Fibroblast of skin of left quadriceps (primary cell): ENCODE data around the gene RPS14.
A peak's percentile ranks its signal among the peaks of the same experiment; 100 is the strongest.
"Not testable (repeated sequence)": the region's sequence is repeated elsewhere in the genome, so short reads cannot be mapped to it uniquely, and the experiment has no call there.

ENCODE experiments used
- DNase-seq, 2 experiments: peaks; one replicate each; pipeline ENCODE4 v3.0.0-alpha.2; 2013; ENCODE audit warnings: low read depth in 2 of 2

The RPS14 gene

GRCh38 chr5:150481708-150481965, 32.1 kb upstream of the RPS14 start:
- DNase-seq = no peak

- DNase-seq = no peak
These were observed 29.9 kb upstream of the RPS14 start for GRCh38 chr5:150479416-150479815.

GRCh38 chr5:150476568-150476967, 27.0 kb upstream of the RPS14 start:
- DNase-seq = not testable (repeated sequence)

- peak in 1 of 2 experiments; percentile 43 for DNase-seq
These were observed 24.3 kb upstream of the RPS14 start for GRCh38 chr5:150473673-150474358.

- peak; percentile 97 to 98 for DNase-seq
These were observed 20.4 kb upstream of the RPS14 start for GRCh38 chr5:150469718-150470469.

- DNase-seq = no peak
These were observed 18.7 kb upstream of the RPS14 start for GRCh38 chr5:150468206-150468605.

- DNase-seq = no peak
These were observed 16.4 kb upstream of the RPS14 start for GRCh38 chr5:150465927-150466326.

- peak in 1 of 2 experiments; percentile 24 for DNase-seq
These were observed 15.0 kb upstream of the RPS14 start for GRCh38 chr5:150464554-150465012.

GRCh38 chr5:150461231-150461630, 11.7 kb upstream of the RPS14 start:
- no peak for DNase-seq

GRCh38 chr5:150460781-150461180, 11.2 kb upstream of the RPS14 start:
- no peak for DNase-seq

GRCh38 chr5:150458802-150459557, 9.4 kb upstream of the RPS14 start:
- DNase-seq = peak; percentile 37 to 42

GRCh38 chr5:150457562-150458240, 8.2 kb upstream of the RPS14 start:
- no peak for DNase-seq

GRCh38 chr5:150457121-150457520, 7.6 kb upstream of the RPS14 start:
- DNase-seq = no peak

- no peak for DNase-seq
These were observed 5.1 kb upstream of the RPS14 start for GRCh38 chr5:150454492-150455229.

- DNase-seq = not testable (repeated sequence)
These were observed 4.5 kb upstream of the RPS14 start for GRCh38 chr5:150454027-150454426.

GRCh38 chr5:150452914-150453313, 3.4 kb upstream of the RPS14 start:
- DNase-seq = no peak

GRCh38 chr5:150451594-150451993, 2.1 kb upstream of the RPS14 start:
- no peak for DNase-seq

- DNase-seq = no peak
These were observed 505 bp downstream of the RPS14 start for GRCh38 chr5:150448952-150449516.

GRCh38 chr5:150448334-150448733, 1.2 kb downstream of the RPS14 start:
- no peak for DNase-seq

GRCh38 chr5:150447188-150447587, 2.4 kb downstream of the RPS14 start:
- no peak for DNase-seq

- no peak for DNase-seq
These were observed 3.0 kb downstream of the RPS14 start for GRCh38 chr5:150446583-150446982.
